Right atrium auricular region (tissue), 2 donors: ENCODE measurements around the gene URI1. TPM values are rescaled to one million over a fixed set of nuclear protein-coding genes. Genes with fewer than 3 reads are reported as not detected.

Source experiments
- DNase-seq: peaks from one replicate; pipeline ENCODE4 v3.0.0-alpha.2; 2019; ENCODE audit warnings: low spot score
- H3K27ac ChIP-seq, 2 donors: fragments of 200-600 bp; sonication (generic); 1 replicate in 1 of 2; 2 replicates in 1 of 2; pipeline ENCODE4 v1.5.1; 2016 to 2019
- H3K27me3 ChIP-seq, 2 donors: fragments of 200-600 bp; sonication (generic); one replicate each; pipeline versions ENCODE4 v1.5.1 to v1.6.0; 2017 to 2019
- H3K36me3 ChIP-seq: fragments of 200-600 bp; sonication (generic); one replicate; pipeline ENCODE4 v1.5.1; 2016
- H3K4me1 ChIP-seq, 2 donors: fragments of 200-600 bp; sonication (generic); one replicate each; pipeline versions ENCODE4 v1.5.1 to v1.6.0; 2017 to 2019
- H3K4me3 ChIP-seq, 2 donors: fragments of 200-600 bp; sonication (generic); 1 replicate in 1 of 2; 2 replicates in 1 of 2; pipeline ENCODE4 v1.5.1; 2017 to 2019; ENCODE audit warnings: mild to moderate bottlenecking in 1 of 2, moderate library complexity in 1 of 2
- H3K9me3 ChIP-seq, 2 donors: fragments of 200-600 bp; sonication (generic); one replicate each; pipeline ENCODE4 v1.5.1; 2019
- CTCF ChIP-seq, 2 donors: fragments of 200-600 bp; sonication (generic); IDR thresholded peaks; one replicate each; pipeline ENCODE4 v1.5.1; 2019; ENCODE audit warnings: antibody characterized with exemption in 2 of 2
- total RNA-seq, 2 donors: library from RNA; depleted of rRNA; stranded (reverse); fragments of >200 nt; gene quantifications; one replicate each; pipeline ENCODE4 v1.1.0, GENCODE V29; 2016

URI1 gene
- total RNA-seq, 2 donors from 2014 or later = 29.3 to 34.7 TPM

- Histone ChIP-seq H3K27me3 (no peaks in the 10 kb centered on the region), H3K9me3 (no peaks in the 10 kb centered on the region), H3K27ac (no peak overlapping the region), H3K4me1 (no peaks in the 10 kb centered on the region), H3K36me3 (no peaks in the 10 kb centered on the region), H3K4me3 (no peak overlapping the region)
- no peak for DNase-seq
- TF ChIP-seq CTCF (IDR thresholded peaks at IDR 0.05) = no peak
These were observed 86.3 kb downstream of the URI1 start for GRCh38 chr19:30028118-30028991.

- no peaks in the 10 kb centered on the region for H3K27me3 ChIP-seq
- no peak overlapping the region for H3K27ac ChIP-seq
- H3K4me3 ChIP-seq = no peak overlapping the region
- no peaks in the 10 kb centered on the region for H3K36me3 ChIP-seq
- no peak for DNase-seq
- TF ChIP-seq CTCF (IDR thresholded peaks at IDR 0.05) = no peak
- no peaks in the 10 kb centered on the region for H3K4me1 ChIP-seq
- peaks cover 0 to 4% of the 10 kb centered on the region in 2 donors for H3K9me3 ChIP-seq
These were observed 86.9 kb downstream of the URI1 start for GRCh38 chr19:30028992-30029343.

GRCh38 chr19:30029721-30030510 is 87.9 kb downstream of the URI1 start:
- TF ChIP-seq CTCF (IDR thresholded peaks at IDR 0.05) = no peak
- no peaks in the 10 kb centered on the region for H3K4me1 ChIP-seq
- no peaks in the 10 kb centered on the region for H3K36me3 ChIP-seq
- peaks cover 0 to 12% of the 10 kb centered on the region in 2 donors for H3K9me3 ChIP-seq
- H3K4me3 ChIP-seq = no peak overlapping the region
- H3K27ac ChIP-seq = no peak overlapping the region
- no peak for DNase-seq
- H3K27me3 ChIP-seq = no peaks in the 10 kb centered on the region

GRCh38 chr19:30034321-30034720 is 92.3 kb downstream of the URI1 start:
- no peak for TF ChIP-seq CTCF (IDR thresholded peaks at IDR 0.05)
- Histone ChIP-seq H3K4me3 (no peak overlapping the region), H3K27me3 (no peaks in the 10 kb centered on the region), H3K4me1 (no peaks in the 10 kb centered on the region), H3K36me3 (peaks cover 6% of the 10 kb centered on the region), H3K27ac (no peak overlapping the region), H3K9me3 (peaks cover 0 to 12% of the 10 kb centered on the region in 2 donors)
- no peak for DNase-seq

GRCh38 chr19:30036154-30037129 is 94.4 kb downstream of the URI1 start:
- H3K36me3 ChIP-seq = peaks cover 6% of the 10 kb centered on the region
- peaks cover 0 to 12% of the 10 kb centered on the region in 2 donors for H3K9me3 ChIP-seq
- no peaks in the 10 kb centered on the region for H3K4me1 ChIP-seq
- H3K27ac ChIP-seq = no peak overlapping the region
- no peak overlapping the region for H3K4me3 ChIP-seq
- no peak for DNase-seq
- TF ChIP-seq CTCF (IDR thresholded peaks at IDR 0.05) = no peak
- no peaks in the 10 kb centered on the region for H3K27me3 ChIP-seq
